ENCODE results near the gene C2orf81.
"Not testable (repeated sequence)": the region's sequence is repeated elsewhere in the genome, so short reads cannot be mapped to it uniquely, and the experiment has no call there.

C2orf81 gene

DNA sequence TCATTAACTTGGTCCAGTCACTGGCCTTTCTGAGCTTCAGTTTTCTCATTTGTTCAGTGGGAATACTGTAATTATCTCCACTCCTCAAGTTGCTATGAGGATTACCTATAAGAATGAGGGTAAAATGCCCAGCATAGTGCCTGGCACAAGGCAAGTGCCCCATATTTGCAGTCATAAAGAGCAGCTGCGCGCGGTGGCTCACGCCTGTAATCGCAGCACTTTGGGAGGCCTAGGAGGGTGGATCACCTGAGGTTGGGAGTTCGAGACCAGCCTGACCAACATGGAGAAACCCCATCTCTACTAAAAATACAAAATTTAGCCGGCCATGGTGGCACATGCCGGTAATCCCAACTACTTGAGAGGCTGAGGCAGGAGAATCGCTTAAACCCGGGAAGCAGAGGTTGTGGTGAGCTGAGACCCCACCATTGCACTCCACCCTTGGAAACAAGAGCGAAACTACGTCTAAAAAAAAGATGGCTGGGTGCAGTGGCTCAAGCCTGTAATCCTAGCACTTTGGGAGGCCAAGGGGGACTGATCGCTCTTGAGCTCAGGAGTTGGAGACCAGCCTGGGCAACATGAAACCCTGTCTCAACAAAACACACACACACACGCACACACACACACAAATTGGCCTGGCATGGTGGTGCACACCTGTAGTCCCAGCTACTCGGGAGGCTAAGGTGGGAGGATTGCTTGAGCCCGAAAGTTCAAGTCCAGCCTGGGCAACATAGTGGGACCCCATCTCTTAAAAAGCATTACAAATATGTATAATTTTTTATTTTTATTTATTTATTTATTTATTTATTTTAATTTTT is 21.3 kb upstream of the C2orf81 start:
- not testable (repeated sequence) for DNase-seq (ENCODE audit: low read depth in 1 of 2, low spot score in 1 of 2)

DNA sequence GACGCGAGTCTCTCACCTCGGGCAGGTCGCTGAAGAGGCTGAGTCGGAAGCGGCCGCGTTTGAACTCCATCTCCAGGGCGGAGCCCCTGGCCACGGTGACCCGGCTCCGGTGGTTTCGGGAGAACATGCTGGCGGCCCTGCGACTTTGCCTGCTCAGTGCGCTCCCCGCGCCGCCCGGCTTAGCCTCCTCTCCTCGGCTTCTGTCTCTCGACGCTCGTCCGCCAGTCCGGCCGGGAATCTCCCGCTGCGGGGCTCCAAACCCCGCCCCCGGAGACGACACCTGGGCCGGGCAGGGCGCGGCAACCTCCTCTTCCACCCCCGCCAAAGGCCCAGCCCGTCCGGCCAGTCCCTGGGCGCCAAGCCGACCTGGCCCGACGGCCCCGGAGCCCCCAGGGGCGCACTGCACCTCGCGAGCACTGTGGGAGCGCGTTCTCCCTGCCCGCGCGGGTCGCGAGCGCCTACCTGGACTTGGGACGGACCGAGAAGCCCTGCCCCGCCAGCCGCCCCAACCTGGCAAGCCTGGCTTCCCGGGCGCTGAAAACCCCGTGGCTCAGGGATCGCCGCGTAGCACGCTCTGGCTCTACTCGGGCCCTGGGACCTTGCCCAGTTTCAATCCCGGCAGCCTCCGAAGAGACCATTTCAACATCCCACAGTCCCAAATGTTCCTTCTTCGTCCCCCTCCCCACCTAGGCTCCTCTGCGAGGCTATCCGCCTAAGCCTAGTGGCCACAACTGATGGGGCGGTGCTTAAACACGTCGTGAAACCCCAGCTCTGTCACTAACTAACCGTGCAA is 20.5 kb upstream of the C2orf81 start, which contains the start of gene RTKN:
RTKN (minus strand) TSS at position 248 of the 793 bp plus-strand sequence; CDS start at position 127, 121 bp downstream.
- no peak for DNase-seq (ENCODE audit: low read depth in 1 of 2, low spot score in 1 of 2)

DNA sequence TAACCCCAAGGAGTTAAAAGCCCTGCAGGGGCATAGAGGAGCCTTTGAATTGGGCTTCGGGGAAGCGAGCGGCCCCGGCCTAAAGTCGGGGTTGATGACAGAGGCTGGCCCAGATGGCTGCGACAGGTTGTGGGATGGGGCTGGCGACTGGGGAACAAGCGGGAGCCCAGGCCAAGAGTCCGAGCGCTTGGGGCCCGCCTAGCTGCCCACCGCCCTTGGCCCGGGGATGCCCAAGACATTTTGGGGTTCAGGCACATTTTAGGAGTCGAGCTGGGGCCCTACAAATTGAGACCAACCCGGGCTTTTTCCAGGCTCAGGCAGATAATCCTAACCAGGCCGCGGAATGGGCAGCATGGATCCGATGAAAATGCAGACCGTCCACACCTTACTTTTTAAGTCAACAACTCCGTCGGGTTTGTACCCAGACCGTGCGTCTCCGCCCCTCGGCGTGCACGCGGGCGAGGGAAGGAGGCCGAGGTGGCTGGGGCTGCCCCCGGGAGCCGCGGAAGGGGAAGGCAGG is 19.8 kb upstream of the C2orf81 start:
- no peak for DNase-seq (ENCODE audit: low read depth in 1 of 2, low spot score in 1 of 2)

DNA sequence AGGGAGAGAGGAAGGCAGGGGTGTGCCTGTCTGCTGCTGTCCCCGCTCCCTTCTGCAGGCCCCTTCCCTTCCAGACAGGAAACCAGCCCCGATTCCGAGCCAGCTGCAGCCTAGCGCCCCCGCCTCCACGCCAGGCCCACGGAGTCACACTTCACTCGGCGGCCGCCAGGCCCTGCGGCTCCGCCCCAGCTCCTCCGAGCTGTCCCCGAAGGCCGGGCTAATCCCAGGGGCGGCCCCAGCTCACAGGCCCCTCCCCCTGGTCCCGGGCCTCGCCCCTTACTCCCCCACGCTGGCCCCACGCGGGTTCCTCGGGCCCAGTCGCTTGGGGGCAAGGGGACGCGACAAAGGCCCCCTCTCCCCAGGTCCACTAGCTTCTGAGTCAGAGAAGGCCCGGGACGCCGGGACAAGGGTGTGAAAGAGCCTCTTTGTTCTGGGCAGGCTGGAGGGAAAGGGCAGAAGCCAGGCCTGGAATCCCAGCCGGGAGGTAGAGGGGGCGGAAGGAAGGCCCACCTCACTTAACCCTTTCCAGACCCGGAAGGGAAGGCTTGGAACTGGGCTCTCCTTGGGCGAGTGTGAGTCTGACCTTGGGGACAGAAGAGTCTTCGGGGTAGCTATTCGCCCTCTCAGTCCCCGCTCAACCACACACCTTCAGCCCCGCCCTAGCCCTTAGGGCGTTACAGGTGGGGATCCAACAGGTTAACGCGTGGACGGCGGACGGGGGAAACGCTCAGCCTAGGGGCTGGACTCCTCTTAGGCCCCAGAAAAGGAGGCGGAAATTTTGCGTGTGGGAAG is 19.2 kb upstream of the C2orf81 start:
- DNase-seq (ENCODE audit: low read depth in 1 of 2, low spot score in 1 of 2), result peak in 1 of 2 donors; percentile 39

DNA sequence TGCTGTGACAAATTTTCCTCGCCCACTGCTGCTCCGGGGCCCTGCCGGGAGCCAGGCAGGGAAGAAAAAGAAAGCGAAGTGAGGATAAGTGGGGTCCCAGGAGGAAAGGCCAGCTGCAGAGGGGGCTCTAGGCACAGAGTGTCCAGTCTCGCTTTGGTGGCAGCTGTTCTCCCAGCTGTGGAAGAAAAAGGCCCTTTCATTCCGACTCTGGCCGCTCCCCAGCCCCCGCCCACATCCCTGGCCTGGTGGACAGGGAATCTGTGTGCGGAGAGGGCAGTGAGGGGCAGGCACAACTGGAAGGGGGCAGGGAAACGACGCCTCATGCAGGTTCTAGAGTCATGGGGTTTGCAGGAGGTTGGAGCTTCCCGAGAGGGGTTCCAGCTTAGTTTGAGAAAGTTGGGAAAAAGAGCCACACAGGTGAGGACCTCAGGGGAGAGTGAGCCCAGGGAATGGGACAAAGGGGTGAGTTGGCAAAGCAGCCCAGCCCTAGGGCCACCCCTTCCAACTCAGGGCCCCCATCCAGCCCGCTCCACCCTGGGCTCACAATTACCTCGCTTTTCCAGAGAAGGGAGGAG is 18.5 kb upstream of the C2orf81 start:
- no peak for DNase-seq (ENCODE audit: low read depth in 1 of 2, low spot score in 1 of 2)

DNA sequence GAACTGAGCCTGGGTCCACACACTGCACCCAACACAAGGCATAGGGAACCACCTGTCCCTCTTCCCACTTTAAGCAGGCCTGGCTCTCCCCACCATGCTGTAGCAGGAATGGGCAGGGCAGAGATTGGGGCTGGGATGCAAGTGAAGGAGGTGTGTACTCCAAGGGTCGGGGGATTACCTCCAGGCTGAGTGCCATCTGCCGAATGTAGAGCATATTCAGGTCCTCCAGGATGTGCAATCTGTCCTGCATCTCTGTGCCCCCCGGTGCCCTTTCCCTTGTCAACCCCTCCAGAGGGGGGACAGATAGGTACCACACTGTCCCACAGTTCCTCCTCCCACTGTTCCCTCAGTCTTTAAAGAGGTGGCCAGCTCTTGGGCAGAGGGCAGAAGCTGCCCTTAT is 18.0 kb upstream of the C2orf81 start:
- no peak for DNase-seq (ENCODE audit: low read depth in 1 of 2, low spot score in 1 of 2)

DNA sequence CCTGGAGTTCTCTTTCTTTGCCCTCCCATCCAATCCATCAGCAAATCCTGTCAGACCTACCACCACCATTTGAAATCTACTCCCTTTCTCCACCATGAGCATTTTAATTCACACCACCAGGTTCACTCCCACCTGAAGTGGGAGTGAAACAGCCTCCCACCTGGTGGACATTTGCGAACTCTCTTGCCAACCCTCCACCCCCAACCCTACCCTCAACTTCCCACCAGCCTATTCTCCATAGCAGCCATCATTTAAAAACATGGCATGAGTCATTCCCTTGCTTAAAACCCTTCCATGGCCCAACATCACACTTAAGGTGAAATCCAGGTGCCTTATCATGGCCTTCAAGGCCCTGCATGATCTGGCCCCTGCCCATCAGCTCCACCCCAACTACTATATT is 16.8 kb upstream of the C2orf81 start:
- no peak for DNase-seq (ENCODE audit: low read depth in 1 of 2, low spot score in 1 of 2)

DNA sequence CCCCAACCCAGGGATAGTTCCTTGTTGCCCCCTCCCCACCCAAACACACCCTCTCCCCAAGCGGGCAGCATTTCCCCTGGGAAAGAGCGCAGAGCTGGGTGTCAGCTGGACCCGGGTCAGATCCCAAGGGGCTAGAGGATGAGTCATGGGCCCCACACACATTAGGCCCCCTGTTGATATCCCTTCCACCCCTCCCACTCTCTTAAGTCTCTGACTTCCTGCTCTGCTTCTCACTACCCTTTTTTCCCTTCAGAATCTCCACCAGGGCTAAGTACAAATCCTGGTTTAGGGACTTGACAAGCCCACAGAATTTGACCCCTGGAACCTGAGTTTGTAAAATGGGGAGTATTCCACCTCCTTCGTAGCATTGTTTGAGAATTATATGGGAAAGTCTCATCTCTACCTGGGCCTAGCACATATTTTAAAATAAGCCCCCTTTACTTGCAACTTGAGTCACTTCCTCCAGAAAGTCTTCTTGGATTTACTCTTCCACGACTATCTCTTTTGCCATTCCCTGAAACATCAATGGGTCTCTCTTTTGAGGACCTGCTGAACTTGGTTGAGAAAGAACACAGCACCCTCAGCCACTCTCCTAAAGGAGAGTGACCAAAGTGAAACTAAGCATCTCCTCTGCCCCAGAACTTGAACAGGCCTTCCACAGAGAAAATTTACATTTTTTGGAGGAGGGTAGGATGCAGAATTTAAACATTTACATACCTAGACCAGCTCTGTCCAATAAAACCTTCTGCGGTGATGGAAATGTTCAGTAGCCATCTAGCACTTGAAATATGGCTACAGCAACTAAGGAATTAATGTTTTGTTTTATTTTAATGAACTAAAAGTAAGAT is 15.7 kb upstream of the C2orf81 start:
- no peak for DNase-seq (ENCODE audit: low read depth in 1 of 2, low spot score in 1 of 2)

DNA sequence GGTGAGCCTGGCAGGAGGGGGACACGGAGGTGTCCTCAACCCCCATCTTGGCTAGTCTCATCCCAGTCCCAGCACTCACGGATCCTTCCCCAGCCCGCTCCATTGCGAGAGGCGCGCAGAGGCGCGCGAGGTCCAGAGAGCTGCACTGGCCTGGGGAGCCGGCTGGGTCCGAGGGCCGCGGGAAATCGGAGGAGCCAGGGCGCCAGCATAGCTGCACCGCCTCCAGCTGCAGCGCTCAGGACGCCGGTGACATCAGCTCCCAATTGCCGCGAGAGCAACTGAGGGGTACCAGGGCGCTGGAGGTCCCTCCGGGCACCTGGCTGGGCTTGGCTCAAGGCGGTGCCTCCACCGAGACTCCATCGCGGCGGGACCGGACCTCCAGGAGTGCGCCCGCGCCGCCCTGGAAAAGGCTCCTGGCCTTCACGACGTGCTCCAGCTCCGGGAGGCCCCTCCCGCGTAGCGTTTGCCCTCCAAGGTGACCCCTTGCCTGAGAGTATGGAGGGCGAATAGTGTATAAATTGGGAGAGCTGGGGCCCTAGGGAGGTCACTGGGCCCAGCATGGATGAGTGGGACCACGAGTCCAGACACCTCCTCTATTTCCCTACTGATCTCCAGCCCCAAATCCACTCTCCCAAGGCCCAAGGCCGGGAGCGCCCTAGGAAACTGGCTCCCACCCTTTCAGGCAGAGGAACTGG is 14.8 kb upstream of the C2orf81 start:
- DNase-seq (ENCODE audit: low read depth in 1 of 2, low spot score in 1 of 2), result no peak

DNA sequence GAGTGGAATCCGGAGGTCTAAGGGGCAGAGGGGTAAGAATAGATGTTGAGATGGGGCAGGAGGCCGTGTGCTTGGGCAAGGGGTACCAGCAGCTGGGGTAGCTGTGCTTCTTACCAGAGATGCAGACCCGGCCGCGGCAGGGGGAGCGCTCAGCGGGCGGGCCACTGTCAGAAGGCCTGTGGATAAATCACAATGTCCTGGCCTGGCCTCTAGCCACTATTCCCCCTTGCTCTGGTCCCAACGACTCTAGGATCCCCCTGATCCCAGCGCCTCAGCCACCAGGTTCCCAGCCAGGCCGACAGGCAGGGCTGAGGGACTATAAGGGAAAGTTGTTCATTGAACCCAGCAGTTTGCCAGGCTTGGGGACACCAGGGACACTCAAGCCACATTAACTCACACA is 9.1 kb upstream of the C2orf81 start:
- DNase-seq (ENCODE audit: low read depth in 1 of 2, low spot score in 1 of 2), result no peak

DNA sequence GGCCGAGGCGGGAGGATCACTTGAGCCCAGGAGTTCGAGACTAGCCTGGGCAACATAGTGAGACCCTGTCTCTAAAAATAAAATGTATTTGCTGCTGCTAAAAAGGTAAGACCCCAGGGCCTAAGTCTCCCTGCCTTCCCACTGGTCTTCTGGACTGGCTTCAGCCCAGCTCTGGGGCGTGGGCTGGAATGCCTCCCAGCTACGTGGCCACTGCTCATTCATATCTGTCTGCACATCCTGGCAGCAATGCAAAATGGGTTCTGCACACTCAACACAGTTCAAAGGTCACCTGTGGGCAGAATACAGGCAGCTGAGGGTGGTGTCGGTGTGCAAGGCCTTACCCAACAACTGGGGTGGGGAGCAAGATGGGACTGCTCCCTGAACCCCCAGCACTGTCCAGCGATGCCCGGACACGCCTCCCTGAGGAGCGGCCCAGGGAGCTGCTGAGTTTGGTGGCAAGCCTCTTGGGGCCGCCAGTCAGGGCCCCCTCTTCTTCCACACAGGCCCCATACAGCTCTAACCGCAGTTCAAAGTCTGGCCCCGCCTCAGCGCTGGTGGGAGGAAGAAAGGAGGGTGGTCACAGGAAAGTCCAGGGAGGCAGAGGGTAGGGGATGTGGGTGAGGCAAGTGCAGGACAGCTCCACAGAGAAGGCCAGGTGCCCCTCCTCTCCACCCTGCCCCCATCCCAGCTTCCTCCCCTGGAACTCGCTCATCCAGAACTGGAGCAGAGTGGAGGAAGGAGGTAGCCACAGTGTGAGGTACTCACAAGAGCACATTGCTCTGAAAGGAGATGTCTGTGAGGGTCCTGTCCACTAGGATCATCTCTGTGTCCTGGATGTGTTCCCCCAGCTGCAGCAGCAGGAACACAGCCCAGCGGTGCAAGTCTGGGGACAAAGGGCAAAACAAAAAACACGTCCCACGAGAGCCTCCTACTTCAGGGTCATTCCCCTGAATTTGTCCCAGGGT is 8.3 kb upstream of the C2orf81 start:
- DNase-seq (ENCODE audit: low read depth in 1 of 2, low spot score in 1 of 2), result no peak

DNA sequence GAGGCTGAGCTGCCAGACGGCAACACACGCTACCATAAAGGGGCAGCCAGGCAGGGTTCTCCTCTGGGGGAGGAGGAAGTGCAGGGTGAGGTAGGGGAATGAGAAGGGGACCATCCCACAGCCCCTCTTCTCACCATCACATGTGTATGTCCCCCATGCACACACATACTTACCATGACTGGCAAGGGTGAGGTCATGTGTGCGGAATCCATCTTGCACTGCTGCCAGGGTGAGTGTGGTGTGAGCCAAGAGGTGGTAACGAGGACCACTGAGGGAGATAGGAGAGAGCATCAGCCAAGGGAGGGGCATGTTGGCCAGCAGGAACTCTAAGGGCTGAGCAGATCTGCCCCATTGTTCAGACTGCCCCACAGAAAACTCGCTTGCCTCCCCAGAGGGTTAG is 7.3 kb upstream of the C2orf81 start:
- DNase-seq (ENCODE audit: low read depth in 1 of 2, low spot score in 1 of 2), result no peak

DNA sequence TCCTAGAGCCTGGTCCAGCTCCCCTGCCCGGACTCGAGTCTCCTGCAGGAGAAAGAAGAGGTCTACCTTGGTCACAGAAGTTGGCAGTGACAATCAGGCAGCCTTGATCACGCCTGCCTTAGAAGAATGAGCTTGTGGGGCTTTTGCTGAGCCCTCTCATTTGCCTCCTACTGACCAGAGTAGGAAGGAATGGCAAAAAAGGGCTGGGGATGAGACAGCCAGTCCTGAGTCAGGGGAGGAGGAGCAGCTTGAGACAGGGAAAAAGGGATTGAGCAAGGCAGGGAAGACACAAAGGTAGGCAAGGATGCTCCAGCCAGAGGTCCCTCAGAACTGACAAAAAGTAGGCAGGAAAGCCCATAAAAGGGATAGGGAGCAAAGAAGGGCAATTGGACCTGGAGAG is 6.1 kb upstream of the C2orf81 start:
- no peak for DNase-seq (ENCODE audit: low read depth in 1 of 2, low spot score in 1 of 2)

DNA sequence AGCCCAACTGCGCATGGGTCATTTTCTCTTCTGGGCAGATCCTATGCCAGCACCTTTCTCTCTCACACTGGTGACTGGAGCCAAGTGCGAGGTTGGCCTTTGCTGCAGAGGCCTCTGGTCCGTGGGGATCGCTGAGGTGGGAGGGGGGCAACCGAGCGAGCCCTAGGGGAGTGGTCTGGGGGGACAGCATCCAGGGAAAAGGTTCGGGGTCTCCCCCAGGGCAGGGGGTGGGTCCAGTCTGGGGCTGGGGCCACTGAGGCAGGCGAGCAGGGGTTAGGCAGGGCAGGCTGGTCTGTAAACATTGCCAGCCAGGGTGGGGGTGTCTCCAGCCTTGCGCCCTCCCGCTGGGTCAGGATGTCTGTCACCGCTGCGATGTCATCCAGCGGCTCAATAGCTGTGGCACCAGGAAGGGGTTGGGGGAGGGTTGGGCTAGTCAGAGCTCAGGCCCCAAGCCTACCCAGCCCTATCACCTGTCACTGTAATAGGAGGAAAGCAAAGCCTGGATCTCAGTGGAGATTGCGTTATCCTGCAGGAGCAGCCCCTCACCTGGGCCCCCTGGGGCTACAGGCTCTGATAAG is 4.9 kb upstream of the C2orf81 start:
- DNase-seq (ENCODE audit: low read depth in 1 of 2, low spot score in 1 of 2), result no peak

DNA sequence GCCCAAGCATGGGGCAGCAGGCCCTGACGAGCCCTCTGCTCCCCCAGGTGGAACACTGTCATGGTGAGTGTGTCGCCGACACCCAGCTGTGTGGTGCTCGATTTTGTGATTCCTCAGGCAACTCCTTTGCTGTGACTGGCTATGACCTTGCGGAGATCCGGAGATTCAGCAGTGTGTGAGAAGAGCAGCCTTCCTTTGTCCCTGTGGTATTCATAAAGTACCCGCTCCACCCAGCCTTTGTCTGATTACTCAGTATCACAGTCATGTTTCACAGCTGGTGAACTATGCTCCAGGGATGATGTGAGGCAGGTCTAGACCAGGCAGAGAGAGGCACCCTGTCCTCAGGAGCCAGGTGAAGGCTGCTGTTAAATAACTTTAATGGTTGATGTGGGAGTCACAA is 4.1 kb upstream of the C2orf81 start:
- DNase-seq (ENCODE audit: low read depth in 1 of 2, low spot score in 1 of 2), result no peak

DNA sequence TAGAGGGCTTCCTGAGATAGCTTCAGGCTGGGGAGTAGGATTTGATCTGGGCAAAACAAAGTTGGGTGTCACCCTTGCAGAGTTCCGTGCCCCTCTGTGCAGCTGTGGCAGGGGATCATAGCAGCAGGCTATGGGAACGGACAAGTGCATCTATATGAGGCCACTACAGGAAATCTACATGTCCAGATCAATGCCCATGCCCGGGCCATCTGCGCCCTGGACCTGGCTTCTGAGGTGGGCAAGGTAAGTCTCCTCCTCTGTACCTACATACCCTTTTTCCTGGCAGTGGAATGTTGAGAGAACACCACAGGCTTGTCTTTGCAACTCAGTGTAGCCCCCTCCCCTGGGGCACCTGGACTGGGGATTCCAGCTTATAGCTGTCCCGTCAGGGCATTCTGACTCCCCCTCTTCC is 3.6 kb upstream of the C2orf81 start:
- DNase-seq (ENCODE audit: low read depth in 1 of 2, low spot score in 1 of 2), result no peak

DNA sequence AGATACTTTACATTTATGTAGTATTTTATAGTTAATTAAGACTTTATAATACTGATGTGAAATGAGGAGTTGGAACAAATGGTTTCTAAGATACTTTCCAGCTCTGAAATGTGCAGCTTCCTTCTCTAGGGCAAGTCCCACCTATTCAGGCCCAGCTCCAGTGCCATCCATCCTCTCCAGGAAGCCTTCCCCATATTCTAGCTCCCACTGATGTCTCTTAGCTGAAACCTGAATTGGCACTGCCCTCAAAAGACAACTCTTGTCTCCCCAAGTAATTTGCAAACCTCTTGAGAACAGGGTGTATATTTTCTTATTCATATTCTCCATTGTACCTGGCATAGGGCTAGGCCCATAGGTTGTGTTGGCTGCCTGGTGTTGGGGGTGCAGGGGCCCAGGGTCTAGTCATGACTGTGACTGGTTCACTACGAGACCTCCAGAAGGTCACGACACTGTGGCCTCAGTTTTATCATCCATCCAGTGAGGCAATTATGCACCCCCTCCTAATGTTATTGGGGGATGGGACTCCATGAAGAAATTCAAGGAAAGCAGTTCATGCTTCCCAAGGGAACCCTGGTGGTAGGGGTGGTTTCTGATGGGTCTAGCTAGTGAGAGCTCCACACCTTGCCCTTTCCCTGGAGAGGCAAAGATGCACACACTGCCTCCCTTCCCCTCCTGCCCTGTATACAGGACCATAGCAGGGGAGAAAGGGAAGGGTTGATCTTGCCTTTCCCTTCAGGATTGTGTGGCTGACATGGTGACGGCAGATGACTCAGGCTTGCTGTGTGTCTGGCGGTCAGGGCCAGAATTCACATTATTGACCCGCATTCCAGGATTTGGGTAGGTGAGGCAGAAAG is 2.9 kb upstream of the C2orf81 start:
- no peak for DNase-seq (ENCODE audit: low read depth in 1 of 2, low spot score in 1 of 2)

All from stimulated activated CD4-positive, alpha-beta T cell treated with anti-CD3 and anti-CD28 coated beads, Interleukin-15, amount 100 ng/mL, for 1 hour (primary cell).